HG03575 (cell line): ENCODE results near the gene GNAI2.
"Not testable (repeated sequence)": the region's sequence is repeated elsewhere in the genome, so short reads cannot be mapped to it uniquely, and the experiment has no call there.

Experiments used
- ATAC-seq: cut with Tn5 transposase; IDR thresholded peaks from one replicate; pipeline ENCODE4 v1.9.1; 2021; ENCODE audit not compliant: unreplicated experiment, insufficient number of reproducible peaks, low FRiP score; ENCODE audit errors: extremely low read depth

Gene GNAI2

GRCh38 chr3:50270422-50271224, 34.6 kb downstream of the GNAI2 start:
- ATAC-seq = no peak

GRCh38 chr3:50271314-50271936, 35.4 kb downstream of the GNAI2 start:
- ATAC-seq = no peak

GRCh38 chr3:50272538-50272910, 36.5 kb downstream of the GNAI2 start:
- not testable (repeated sequence) for ATAC-seq

- no peak for ATAC-seq
Observed at GRCh38 chr3:50272911-50273688, 37.1 kb downstream of the GNAI2 start.

- no peak for ATAC-seq
Observed at GRCh38 chr3:50273689-50274065, 37.7 kb downstream of the GNAI2 start.

- no peak for ATAC-seq
Observed at GRCh38 chr3:50274371-50275104, 38.5 kb downstream of the GNAI2 start.

- ATAC-seq = no peak
Observed at GRCh38 chr3:50275141-50275995, 39.4 kb downstream of the GNAI2 start.

- no peak for ATAC-seq
Observed at GRCh38 chr3:50275996-50276761, 40.2 kb downstream of the GNAI2 start.

GRCh38 chr3:50276762-50277101, 40.7 kb downstream of the GNAI2 start:
- ATAC-seq = no peak

- no peak for ATAC-seq
Observed at GRCh38 chr3:50278123-50278879, 42.3 kb downstream of the GNAI2 start.

- ATAC-seq = no peak
Observed at GRCh38 chr3:50278880-50279224, 42.8 kb downstream of the GNAI2 start, which contains the start of gene LSMEM2. Gene LSMEM2 (plus strand): TSS chr3:50279087. CDS start chr3:50279114, 27 bp downstream.

GRCh38 chr3:50279255-50280016, 43.4 kb downstream of the GNAI2 start:
- no peak for ATAC-seq

- ATAC-seq = not testable (repeated sequence)
Observed at GRCh38 chr3:50284121-50284520, 48.1 kb downstream of the GNAI2 start.

- no peak for ATAC-seq
Observed at GRCh38 chr3:50286322-50287227, 50.6 kb downstream of the GNAI2 start.

- no peak for ATAC-seq
Observed at GRCh38 chr3:50287262-50287661, 51.3 kb downstream of the GNAI2 start.
